H9 (cell line): Measurements from ENCODE around the gene PHLDA3. TPM values are rescaled to one million over a fixed set of nuclear protein-coding genes. Genes with fewer than 3 reads are reported as not detected.

Experiments used
- DNase-seq: peaks from one replicate; pipeline ENCODE4 v3.0.0-alpha.2; 2017
- H2AFZ ChIP-seq: one replicate; pipeline ENCODE4 v1.6.1; 2013; ENCODE audit warnings: mild to moderate bottlenecking, low read length, control low read depth, moderate library complexity
- H2AK5ac ChIP-seq: 2 replicates; pipeline ENCODE4 v1.6.1; 2013; ENCODE audit warnings: low read length, control low read depth, mixed read lengths; ENCODE audit not compliant: insufficient read length
- H2BK120ac ChIP-seq: one replicate; pipeline ENCODE4 v1.6.1; 2013; ENCODE audit warnings: low read depth, mild to moderate bottlenecking, low read length, control low read depth, inconsistent platforms; ENCODE audit not compliant: poor library complexity, severe bottlenecking
- H2BK12ac ChIP-seq: 2 replicates; pipeline ENCODE4 v1.6.1; 2013; ENCODE audit warnings: low read length, control low read depth, mixed read lengths, low read depth; ENCODE audit not compliant: insufficient read length
- H2BK15ac ChIP-seq: 2 replicates; pipeline ENCODE4 v1.6.1; 2013; ENCODE audit warnings: low read depth, low read length, control low read depth
- H2BK20ac ChIP-seq: one replicate; pipeline ENCODE4 v1.6.1; 2013; ENCODE audit warnings: low read depth, mild to moderate bottlenecking, low read length, control low read depth, inconsistent platforms; ENCODE audit not compliant: poor library complexity, severe bottlenecking
- H2BK5ac ChIP-seq: 2 replicates; pipeline ENCODE4 v1.6.1; 2013; ENCODE audit warnings: low read length, control low read depth, mixed read lengths; ENCODE audit not compliant: insufficient read length
- H3K14ac ChIP-seq: 2 replicates; pipeline ENCODE4 v1.6.1; 2013; ENCODE audit warnings: low read length, control low read depth; ENCODE audit not compliant: insufficient read depth
- H3K18ac ChIP-seq: 2 replicates; pipeline ENCODE4 v1.6.1; 2013; ENCODE audit warnings: low read depth, mild to moderate bottlenecking, mixed read lengths, low read length, control low read depth; ENCODE audit not compliant: insufficient read length
- H3K23ac ChIP-seq: 2 replicates; pipeline ENCODE4 v1.6.1; 2013; ENCODE audit warnings: low read length, control low read depth, mixed read lengths, low read depth; ENCODE audit not compliant: insufficient read length
- H3K23me2 ChIP-seq: 2 replicates; pipeline ENCODE4 v1.6.1; 2013; ENCODE audit warnings: low read depth, mild to moderate bottlenecking, mixed read lengths, low read length, control low read depth; ENCODE audit not compliant: insufficient read length, poor library complexity, severe bottlenecking
- H3K27ac ChIP-seq: 2 replicates; pipeline ENCODE4 v1.5.1; 2013; ENCODE audit warnings: low read length, control low read depth, mixed read lengths, low read depth; ENCODE audit not compliant: insufficient read length
- H3K27me3 ChIP-seq: 2 replicates; pipeline ENCODE4 v1.6.1; 2013; ENCODE audit warnings: low read length, control low read depth, inconsistent platforms; ENCODE audit not compliant: insufficient read depth
- H3K4ac ChIP-seq: 2 replicates; pipeline ENCODE4 v1.6.1; 2013; ENCODE audit warnings: low read depth, mild to moderate bottlenecking, control low read depth, inconsistent platforms, low read length, moderate library complexity
- H3K4me1 ChIP-seq: 2 replicates; pipeline ENCODE4 v1.6.1; 2013; ENCODE audit warnings: low read length, control low read depth, inconsistent platforms; ENCODE audit not compliant: insufficient read depth
- H3K4me2 ChIP-seq: 2 replicates; pipeline ENCODE4 v1.6.1; 2013; ENCODE audit warnings: low read length, control low read depth, mixed read lengths; ENCODE audit not compliant: insufficient read length, insufficient read depth
- H3K56ac ChIP-seq: 2 replicates; pipeline ENCODE4 v1.6.1; 2013; ENCODE audit warnings: low read depth, mild to moderate bottlenecking, mixed read lengths, low read length, control low read depth; ENCODE audit not compliant: insufficient read length
- H3K79me1 ChIP-seq: 2 replicates; pipeline ENCODE4 v1.6.1; 2013; ENCODE audit warnings: low read depth, mild to moderate bottlenecking, moderate library complexity, low read length, control low read depth, inconsistent platforms; ENCODE audit not compliant: insufficient read depth, poor library complexity, severe bottlenecking
- H3K79me2 ChIP-seq: 2 replicates; pipeline ENCODE4 v1.6.1; 2013; ENCODE audit warnings: low read length, control low read depth, inconsistent platforms; ENCODE audit not compliant: insufficient read depth
- H3K9ac ChIP-seq: 2 replicates; pipeline ENCODE4 v1.6.1; 2013; ENCODE audit warnings: low read length, control low read depth, mixed read lengths; ENCODE audit not compliant: insufficient read length; ENCODE audit errors: extremely low read depth
- H3K9me3 ChIP-seq: one replicate; pipeline ENCODE4 v1.6.1; 2013; ENCODE audit warnings: low read depth, low read length, inconsistent platforms; ENCODE audit not compliant: control insufficient read depth
- H3T11ph ChIP-seq: one replicate; pipeline ENCODE4 v1.6.1; 2013; ENCODE audit warnings: mild to moderate bottlenecking, low read length, control low read depth, inconsistent platforms
- H4K20me1 ChIP-seq: one replicate; pipeline ENCODE4 v1.6.1; 2013; ENCODE audit not compliant: control insufficient read depth, insufficient read length, insufficient read depth
- H4K5ac ChIP-seq: 2 replicates; pipeline ENCODE4 v1.6.1; 2013; ENCODE audit warnings: low read depth, mild to moderate bottlenecking, mixed read lengths, low read length, control low read depth; ENCODE audit not compliant: insufficient read length
- H4K8ac ChIP-seq: replicated peaks from 2 replicates; pipeline ENCODE4 v1.6.1; 2013; ENCODE audit warnings: low read length, control low read depth, mixed read lengths, low read depth; ENCODE audit not compliant: insufficient read length
- H4K91ac ChIP-seq: 2 replicates; pipeline ENCODE4 v1.6.1; 2013; ENCODE audit warnings: low read depth, mild to moderate bottlenecking, moderate library complexity, mixed read lengths, low read length, control low read depth; ENCODE audit not compliant: insufficient read length
- H3K27ac Mint-ChIP-seq, 3 experiments: 2 replicates in 2 of 3; 3 replicates in 1 of 3; pipeline ENCODE4 v1.8.0; 2020 to 2021; ENCODE audit warnings: mixed read lengths in 3 of 3, mild to moderate bottlenecking in 1 of 3, moderate library complexity in 1 of 3
- H3K27me3 Mint-ChIP-seq: 2 replicates; pipeline ENCODE4 v1.8.0; 2021; ENCODE audit warnings: low read depth, mild to moderate bottlenecking, moderate library complexity, mixed read lengths
- H3K36me3 Mint-ChIP-seq, 3 experiments: 2 replicates in 2 of 3; 3 replicates in 1 of 3; pipeline ENCODE4 v1.8.0; 2020 to 2021; ENCODE audit warnings: low read depth in 3 of 3, mixed read lengths in 3 of 3; ENCODE audit not compliant: insufficient read depth in 1 of 3
- H3K4me1 Mint-ChIP-seq, 2 experiments: 2 replicates each; pipeline ENCODE4 v1.8.0; 2020; ENCODE audit warnings: mixed read lengths in 2 of 2
- H3K4me3 Mint-ChIP-seq, 2 experiments: 2 replicates in 1 of 2; 3 replicates in 1 of 2; pipeline ENCODE4 v1.8.0; 2020 to 2021; ENCODE audit warnings: mild to moderate bottlenecking in 2 of 2, mixed read lengths in 2 of 2, moderate library complexity in 1 of 2
- H3K9me3 Mint-ChIP-seq, 2 experiments: 2 replicates in 1 of 2; 3 replicates in 1 of 2; pipeline ENCODE4 v1.8.0; 2020; ENCODE audit warnings: mild to moderate bottlenecking in 2 of 2, mixed read lengths in 2 of 2, moderate library complexity in 1 of 2
- WGBS: extraction: QIAGEN DNeasy Blood & Tissue Kit; methylation state at CpG from one replicate; pipeline ENCODE4 v1.1.7; 2013; ENCODE audit warnings: missing lambda C conversion rate, low lambda C conversion rate, mixed read lengths; ENCODE audit not compliant: insufficient read length; ENCODE audit errors: extremely low coverage; 5-methylcytosine and 5-hydroxymethylcytosine counted together
- total RNA-seq: library from RNA; stranded (reverse); gene quantifications from 2 replicates; pipeline ENCODE4 v1.2.1, GENCODE V29; 2021
- TF ChIP-seq, protein P1 (sequence below): fragments of 200-600 bp; sonication (generic); conservative IDR thresholded peaks from 3 replicates; pipeline ENCODE4 v1.8.0; 2021; ENCODE audit warnings: antibody characterized with exemption, mild to moderate bottlenecking

Gene PHLDA3
- total RNA-seq, 1 experiment from 2014 or later: 53.9 TPM

GRCh38 chr1:201506092-201506491, 37.1 kb upstream of the PHLDA3 start:
- Histone ChIP-seq H3K9me3 (no peaks in the 10 kb centered on the region), H3K79me1 (no peaks in the 10 kb centered on the region), H2BK5ac (no peak overlapping the region), H4K91ac (no peak overlapping the region), H3K27ac (no peak overlapping the region), H3K18ac (no peak overlapping the region), H4K5ac (no peak overlapping the region), H2AFZ (no peak overlapping the region), H3K9ac (no peak overlapping the region), H2BK12ac (no peak overlapping the region), H3K23ac (no peak overlapping the region), H2BK120ac (no peak overlapping the region), H4K20me1 (no peaks in the 10 kb centered on the region), H3T11ph (no peak overlapping the region), H2BK20ac (no peak overlapping the region), H4K8ac (no peak overlapping the region), H3K4me1 (peaks cover 4% of the 10 kb centered on the region), H2AK5ac (no peak overlapping the region), H3K27me3 (peaks cover 4% of the 10 kb centered on the region; the same call in 1 of the 2 replicates), H3K14ac (no peak overlapping the region), H3K4ac (no peak overlapping the region), H3K79me2 (no peaks in the 10 kb centered on the region), H3K4me2 (peak overlapping the region; percentile 52), H3K56ac (no peak overlapping the region), H3K23me2 (peaks cover 8% of the 10 kb centered on the region), H2BK15ac (no peak overlapping the region)
- Mint-ChIP-seq H3K4me1 (peaks cover 29 to 38% of the 10 kb centered on the region in 2 experiments), H3K27me3 (peaks cover 2% of the 10 kb centered on the region; the same call in 1 of the 2 replicates), H3K27ac (peak overlapping the region in 2 of 3 experiments; percentile 85 to 91; a peak in 1 of 7 replicates), H3K4me3 (no peak overlapping the region; a peak in 1 of 5 replicates), H3K9me3 (no peaks in the 10 kb centered on the region), H3K36me3 (no peaks in the 10 kb centered on the region)
- no peak for DNase-seq
- WGBS: no CpG with 5 or more reads among the region's 3 CpGs
- TF ChIP-seq, protein P1, sequence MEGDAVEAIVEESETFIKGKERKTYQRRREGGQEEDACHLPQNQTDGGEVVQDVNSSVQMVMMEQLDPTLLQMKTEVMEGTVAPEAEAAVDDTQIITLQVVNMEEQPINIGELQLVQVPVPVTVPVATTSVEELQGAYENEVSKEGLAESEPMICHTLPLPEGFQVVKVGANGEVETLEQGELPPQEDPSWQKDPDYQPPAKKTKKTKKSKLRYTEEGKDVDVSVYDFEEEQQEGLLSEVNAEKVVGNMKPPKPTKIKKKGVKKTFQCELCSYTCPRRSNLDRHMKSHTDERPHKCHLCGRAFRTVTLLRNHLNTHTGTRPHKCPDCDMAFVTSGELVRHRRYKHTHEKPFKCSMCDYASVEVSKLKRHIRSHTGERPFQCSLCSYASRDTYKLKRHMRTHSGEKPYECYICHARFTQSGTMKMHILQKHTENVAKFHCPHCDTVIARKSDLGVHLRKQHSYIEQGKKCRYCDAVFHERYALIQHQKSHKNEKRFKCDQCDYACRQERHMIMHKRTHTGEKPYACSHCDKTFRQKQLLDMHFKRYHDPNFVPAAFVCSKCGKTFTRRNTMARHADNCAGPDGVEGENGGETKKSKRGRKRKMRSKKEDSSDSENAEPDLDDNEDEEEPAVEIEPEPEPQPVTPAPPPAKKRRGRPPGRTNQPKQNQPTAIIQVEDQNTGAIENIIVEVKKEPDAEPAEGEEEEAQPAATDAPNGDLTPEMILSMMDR: no peak
